ENCODE data around the gene MON2. TPM values are rescaled to one million over a fixed set of nuclear protein-coding genes. Genes with fewer than 3 reads are reported as not detected.

Gene MON2
- polyA plus RNA-seq, 1 experiment, result 7.8 TPM

DNA sequence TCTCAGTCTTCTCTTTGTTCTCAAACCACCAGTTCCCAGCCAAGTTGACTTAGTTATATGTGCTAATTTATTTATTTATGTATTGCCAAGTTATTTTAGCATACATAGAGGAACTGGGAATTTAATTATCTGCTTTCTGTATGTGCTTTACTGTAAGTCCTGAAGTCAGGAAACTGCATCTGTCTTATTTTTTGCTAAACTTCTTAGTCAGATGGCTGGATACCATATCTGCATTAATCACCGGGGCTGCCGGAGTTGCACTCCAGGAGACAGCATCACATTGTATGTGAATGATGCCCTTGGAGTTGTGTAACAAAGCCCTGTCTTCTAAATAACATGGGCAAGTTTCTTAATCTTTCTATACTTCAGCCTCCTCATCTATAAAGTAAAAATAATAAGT, 96.2 kb downstream of the MON2 start:
- TF ChIP-seq CTCF (IDR thresholded peaks at IDR 0.05; ENCODE audit: insufficient read depth, low read depth, low read length), result no peak
- no peak overlapping the region for H3K4me3 ChIP-seq (ENCODE audit: low read depth, low read length)
- no peaks in the 10 kb centered on the region for H3K27me3 ChIP-seq (ENCODE audit: control insufficient read depth, insufficient read depth, low read length)
- POLR2A ChIA-PET, result no interaction called here
- peaks cover 2% of the 10 kb centered on the region; the same call in 1 of the 2 replicates for H3K36me3 ChIP-seq (ENCODE audit: control insufficient read depth, insufficient read depth, low read length)
- no peak for DNase-seq (ENCODE audit: low read depth)
- CTCF ChIA-PET, result interaction anchor here (1.2 to 2.3 kb wide), 2 partner anchors 14 to 18 kb away, joined by 3 to 6 read pairs; no protein-coding TSS in a partner anchor

GRCh38 chr12:62575036-62575435, 108.4 kb downstream of the MON2 start:
- ChIA-PET CTCF (interaction anchor here (1.2 to 2.3 kb wide), 3 partner anchors 136 to 225 kb away, joined by 4 to 14 read pairs (median 5); no protein-coding TSS in a partner anchor), POLR2A (no interaction called here)
- no peaks in the 10 kb centered on the region; the same call in 1 of the 2 replicates for H3K36me3 ChIP-seq (ENCODE audit: control insufficient read depth, insufficient read depth, low read length)
- DNase-seq (ENCODE audit: low read depth), result no peak
- no peak for TF ChIP-seq CTCF (IDR thresholded peaks at IDR 0.05; ENCODE audit: insufficient read depth, low read depth, low read length)
- no peak overlapping the region for H3K4me3 ChIP-seq (ENCODE audit: low read depth, low read length)
- no peaks in the 10 kb centered on the region for H3K27me3 ChIP-seq (ENCODE audit: control insufficient read depth, insufficient read depth, low read length)

- Histone ChIP-seq H3K27me3 (ENCODE audit: control insufficient read depth, insufficient read depth, low read length) (no peaks in the 10 kb centered on the region), H3K4me3 (ENCODE audit: low read depth, low read length) (no peak overlapping the region), H3K36me3 (ENCODE audit: control insufficient read depth, insufficient read depth, low read length) (no peaks in the 10 kb centered on the region; the same call in 1 of the 2 replicates)
- POLR2A ChIA-PET, result no interaction called here
- no peak for TF ChIP-seq CTCF (IDR thresholded peaks at IDR 0.05; ENCODE audit: insufficient read depth, low read depth, low read length)
- CTCF ChIA-PET, result interaction anchor here (8.8 kb wide), 1 partner anchor 221 kb away, joined by 179 read pairs; no protein-coding TSS in a partner anchor
- no peak for DNase-seq (ENCODE audit: low read depth)
Measured at GRCh38 chr12:62576503-62576902, 109.9 kb downstream of the MON2 start.

DNA sequence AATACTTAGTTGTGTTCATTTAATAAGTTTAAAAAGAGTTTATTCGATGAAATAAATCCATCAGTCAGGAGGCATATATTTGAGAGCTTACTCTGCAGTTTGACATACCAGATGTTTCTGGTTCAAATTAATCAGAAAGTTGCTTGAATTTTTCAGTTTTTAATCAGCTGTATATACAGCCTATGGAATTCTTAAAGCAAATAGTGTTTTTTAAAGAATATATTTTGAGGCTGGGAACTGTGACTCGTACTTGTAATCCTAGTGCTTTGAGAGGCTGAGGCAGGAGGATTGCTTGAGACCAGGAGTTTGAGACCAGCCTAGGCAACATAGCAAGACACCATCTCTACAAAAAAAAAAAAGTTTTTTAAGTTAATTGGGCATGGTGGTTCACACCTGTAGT, 112.1 kb downstream of the MON2 start:
- Histone ChIP-seq H3K27me3 (ENCODE audit: control insufficient read depth, insufficient read depth, low read length) (no peaks in the 10 kb centered on the region), H3K36me3 (ENCODE audit: control insufficient read depth, insufficient read depth, low read length) (no peaks in the 10 kb centered on the region; the same call in 1 of the 2 replicates), H3K4me3 (ENCODE audit: low read depth, low read length) (no peak overlapping the region)
- ChIA-PET POLR2A (no interaction called here), CTCF (interaction anchor here (0.6 to 8.8 kb wide), 5 partner anchors 10 to 234 kb away, joined by 3 to 179 read pairs (median 4); no protein-coding TSS in a partner anchor)
- DNase-seq (ENCODE audit: low read depth), result no peak
- TF ChIP-seq CTCF (IDR thresholded peaks at IDR 0.05; ENCODE audit: insufficient read depth, low read depth, low read length), result no peak

GRCh38 chr12:62581288-62582064, 114.8 kb downstream of the MON2 start:
- H3K27me3 ChIP-seq (ENCODE audit: control insufficient read depth, insufficient read depth, low read length), result no peaks in the 10 kb centered on the region
- DNase-seq (ENCODE audit: low read depth), result no peak
- H3K36me3 ChIP-seq (ENCODE audit: control insufficient read depth, insufficient read depth, low read length), result no peaks in the 10 kb centered on the region
- TF ChIP-seq CTCF (IDR thresholded peaks at IDR 0.05; ENCODE audit: insufficient read depth, low read depth, low read length), result peak; percentile 66
- POLR2A ChIA-PET, result interaction anchor here (0.7 kb wide), 1 partner anchor 143 kb away, joined by 5 read pairs; no protein-coding TSS in a partner anchor
- no peak overlapping the region for H3K4me3 ChIP-seq (ENCODE audit: low read depth, low read length)
- CTCF ChIA-PET, result interaction anchor here (0.6 to 8.8 kb wide), 30 partner anchors 8 to 702 kb away, joined by 3 to 179 read pairs (median 4); partner anchors contain the start of gene MON2
